DMS53 (cell line): ENCODE results near the gene E2F4.

ENCODE experiments used
- DNase-seq: peaks from one replicate; lab custom pipeline; 2025; lab: John Stamatoyannopoulos, UW

Gene E2F4

GRCh38 chr16:67208154-67208896, 16.4 kb downstream of the E2F4 start:
- DNase-seq, result no peak

GRCh38 chr16:67209565-67209964, 17.6 kb downstream of the E2F4 start:
- DNase-seq, result no peak

- no peak for DNase-seq
These were observed 18.3 kb downstream of the E2F4 start for GRCh38 chr16:67210069-67210937.

GRCh38 chr16:67211674-67212073, 19.7 kb downstream of the E2F4 start:
- no peak for DNase-seq

- no peak for DNase-seq
These were observed 20.8 kb downstream of the E2F4 start for GRCh38 chr16:67212766-67213165.

GRCh38 chr16:67213197-67214019, 21.5 kb downstream of the E2F4 start:
- no peak for DNase-seq

- DNase-seq, result no peak
These were observed 23.8 kb downstream of the E2F4 start for GRCh38 chr16:67215706-67216105.

- DNase-seq, result no peak
These were observed 24.9 kb downstream of the E2F4 start for GRCh38 chr16:67216612-67217490.

- DNase-seq, result no peak
These were observed 32.0 kb downstream of the E2F4 start for GRCh38 chr16:67223992-67224391.

- DNase-seq, result no peak
These were observed 34.4 kb downstream of the E2F4 start for GRCh38 chr16:67226295-67226803.

GRCh38 chr16:67226804-67227566, 35.0 kb downstream of the E2F4 start, which contains the start of gene TMEM208:
Gene TMEM208 (plus strand): TSS chr16:67227130. CDS start chr16:67227219, 89 bp downstream.
- DNase-seq, result peak; percentile 98

GRCh38 chr16:67227567-67227921, 35.6 kb downstream of the E2F4 start:
- no peak for DNase-seq

GRCh38 chr16:67228034-67228785, 36.3 kb downstream of the E2F4 start:
- no peak for DNase-seq

GRCh38 chr16:67228905-67229304, 37.0 kb downstream of the E2F4 start:
- DNase-seq, result no peak

- DNase-seq, result no peak
These were observed 38.2 kb downstream of the E2F4 start for GRCh38 chr16:67229906-67230808.

- no peak for DNase-seq
These were observed 39.1 kb downstream of the E2F4 start for GRCh38 chr16:67230809-67231660.

- DNase-seq, result no peak
These were observed 41.6 kb downstream of the E2F4 start for GRCh38 chr16:67233596-67233995.

GRCh38 chr16:67234180-67234597, 42.2 kb downstream of the E2F4 start:
- no peak for DNase-seq
